GM12801 (cell line): ENCODE data around the gene PLEKHB2.

ENCODE experiments used
- CTCF ChIP-seq: IDR thresholded peaks from one replicate; pipeline ENCODE4 v1.5.1; 2011; ENCODE audit warnings: control low read depth; ENCODE audit not compliant: insufficient read length; ENCODE audit errors: extremely low read depth

Gene PLEKHB2

GRCh38 chr2:131092458-131093005 lies 12.6 kb upstream of the PLEKHB2 start:
- no peak for TF ChIP-seq CTCF

DNA sequence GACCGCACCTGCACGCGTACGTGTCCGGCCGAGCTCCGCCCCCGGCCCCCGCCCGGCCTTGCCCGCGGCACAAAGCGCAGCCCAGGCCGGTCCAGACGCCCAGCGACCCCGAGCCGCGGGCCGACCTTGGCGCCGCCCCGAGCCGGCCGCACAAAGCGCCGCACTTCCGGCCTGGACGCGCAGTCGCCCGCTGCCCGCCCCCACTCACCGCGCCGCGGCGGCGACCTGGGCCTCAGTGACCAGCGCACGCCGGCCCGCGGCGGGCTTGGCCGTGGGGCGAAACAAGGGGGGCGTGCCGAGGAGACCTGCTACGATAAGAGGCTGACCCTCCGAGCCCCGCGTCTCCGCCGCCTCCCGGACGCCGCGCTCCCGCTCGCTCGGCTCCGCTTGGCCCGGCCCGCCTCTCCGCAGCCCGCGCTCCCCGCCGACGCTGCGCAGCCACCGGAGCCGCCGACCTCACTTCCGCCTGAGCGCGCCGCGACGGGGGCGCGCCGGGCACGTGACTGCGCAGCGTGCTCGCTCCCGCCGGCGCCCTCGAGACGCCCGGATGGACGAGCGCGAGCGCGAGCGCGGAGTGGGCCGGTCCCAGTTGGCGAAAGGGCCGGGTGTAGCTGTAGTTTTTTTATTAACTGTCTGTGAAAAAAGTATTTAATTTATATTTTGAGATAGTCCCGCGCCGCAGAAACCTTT lies 12.0 kb upstream of the PLEKHB2 start, which contains the start of gene FAM168B:
FAM168B (minus strand) TSS at position 455 of the 690 bp plus-strand sequence. CDS start 10,814 bp downstream, outside the sequence.
- TF ChIP-seq CTCF, result no peak

DNA sequence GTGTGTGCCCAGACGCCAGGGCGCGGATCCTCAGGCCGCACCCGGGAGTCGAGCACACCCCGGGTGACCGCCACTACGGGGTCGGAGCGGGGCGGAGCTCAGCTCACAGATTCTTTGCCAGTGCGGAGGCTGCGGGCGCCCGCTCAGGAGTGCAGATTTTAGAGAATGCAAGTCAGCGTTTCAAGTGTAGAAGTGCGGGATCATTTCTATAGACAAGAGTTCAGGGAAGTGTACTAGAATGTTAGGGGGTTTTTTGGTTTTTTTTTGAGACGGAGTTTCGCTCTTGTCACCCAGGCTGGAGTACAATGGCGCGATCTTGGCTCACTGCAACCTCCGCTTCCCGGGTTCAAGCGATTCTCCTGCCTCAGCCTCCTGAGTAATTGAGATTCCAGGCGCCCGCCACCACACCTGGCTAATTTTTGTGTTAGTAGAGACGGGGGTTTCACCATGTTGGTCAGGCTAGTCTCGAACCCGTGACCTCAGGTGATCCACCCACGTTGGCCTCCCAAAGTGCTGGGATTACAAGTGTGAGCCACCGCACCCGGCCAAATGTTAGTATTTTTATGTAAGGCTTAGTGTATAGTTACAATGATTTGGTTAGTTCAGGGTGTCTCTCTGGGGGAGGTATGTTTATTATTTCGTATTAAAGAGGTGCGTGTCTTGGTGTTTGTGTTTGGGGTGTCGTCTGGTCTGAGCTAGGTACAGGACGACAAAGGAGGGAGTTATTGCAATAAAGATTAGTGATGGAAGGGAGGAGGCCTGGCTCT lies 11.3 kb upstream of the PLEKHB2 start:
- no peak for TF ChIP-seq CTCF

GRCh38 chr2:131094463-131095281 lies 10.5 kb upstream of the PLEKHB2 start:
- no peak for TF ChIP-seq CTCF

GRCh38 chr2:131103165-131103564 lies 2.0 kb upstream of the PLEKHB2 start:
- no peak for TF ChIP-seq CTCF

GRCh38 chr2:131104487-131105155 lies 515 bp upstream of the PLEKHB2 start:
- no peak for TF ChIP-seq CTCF
